NCI-H2227 (cell line): ENCODE measurements around the gene ACSF3.

Experiments used
- DNase-seq: peaks from one replicate; lab custom pipeline; 2025; ENCODE audit not compliant: unreplicated experiment; lab: John Stamatoyannopoulos, UW

ACSF3 gene

GRCh38 chr16:89142474-89143195, 49.0 kb downstream of the ACSF3 start:
- no peak for DNase-seq

DNA sequence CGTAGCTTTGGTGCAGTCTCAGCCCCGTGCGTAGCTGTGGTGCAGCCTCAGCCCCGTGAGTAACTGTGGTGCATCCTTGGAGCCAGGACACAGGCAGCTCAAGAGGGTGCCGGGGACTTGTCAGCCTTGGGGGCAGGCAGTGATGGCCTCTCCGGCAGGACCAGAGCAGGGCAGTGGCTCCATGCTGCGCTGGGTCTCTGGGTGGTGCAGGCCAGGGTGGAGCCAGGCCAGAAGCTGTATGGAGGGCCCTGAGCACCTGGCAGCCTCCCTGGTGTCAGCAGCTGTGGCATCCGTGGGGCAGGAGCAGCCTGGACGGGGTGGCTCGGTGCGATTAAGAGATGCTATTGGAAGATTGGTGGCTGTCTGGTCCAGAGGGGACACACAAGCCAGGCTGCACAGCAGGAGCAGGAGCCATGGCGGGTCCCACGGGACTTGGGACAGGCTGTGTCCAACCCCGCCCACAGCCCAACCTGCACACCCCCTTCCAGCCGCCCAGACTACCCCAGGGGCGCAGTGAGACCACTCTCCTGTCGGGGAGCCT, 49.6 kb downstream of the ACSF3 start:
- DNase-seq: no peak

DNA sequence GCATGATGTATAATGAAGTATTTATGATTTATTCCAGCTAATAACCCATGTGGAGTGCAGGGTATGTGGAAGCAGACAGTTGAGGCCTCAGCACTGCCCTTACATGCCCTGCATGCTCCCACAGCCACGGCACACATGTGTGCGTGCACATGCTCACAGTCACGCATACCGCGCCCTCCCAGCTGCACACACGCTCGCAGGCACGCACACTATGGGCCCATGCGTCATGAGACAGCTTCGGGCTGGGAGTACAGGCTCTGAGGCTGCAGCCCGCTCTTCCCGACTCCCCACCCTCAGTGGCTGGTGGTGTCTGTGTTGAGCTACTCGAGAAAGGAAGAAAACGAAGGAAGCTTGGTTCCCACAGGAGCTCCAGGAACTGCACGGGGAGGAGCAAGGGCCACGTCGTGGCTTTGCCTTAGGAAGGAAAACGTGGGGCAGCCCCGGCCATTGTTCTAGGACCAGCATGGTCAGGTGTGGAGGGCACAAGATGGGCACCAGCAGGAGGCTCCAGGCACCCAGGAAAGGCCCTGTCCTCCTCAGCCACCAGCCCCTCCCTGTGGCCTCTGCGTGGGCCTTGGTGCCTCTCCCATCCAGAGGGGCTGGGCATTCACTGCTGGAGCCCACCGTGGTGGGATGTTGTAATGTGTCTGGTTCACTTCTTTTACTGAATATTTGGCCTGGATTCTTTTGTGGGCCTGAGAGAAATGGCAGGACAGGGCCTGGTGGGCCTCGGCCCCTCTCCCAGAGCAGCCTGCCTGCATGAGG, 50.4 kb downstream of the ACSF3 start:
- DNase-seq: no peak

- no peak for DNase-seq
These were observed 51.0 kb downstream of the ACSF3 start for GRCh38 chr16:89144681-89145080.

DNA sequence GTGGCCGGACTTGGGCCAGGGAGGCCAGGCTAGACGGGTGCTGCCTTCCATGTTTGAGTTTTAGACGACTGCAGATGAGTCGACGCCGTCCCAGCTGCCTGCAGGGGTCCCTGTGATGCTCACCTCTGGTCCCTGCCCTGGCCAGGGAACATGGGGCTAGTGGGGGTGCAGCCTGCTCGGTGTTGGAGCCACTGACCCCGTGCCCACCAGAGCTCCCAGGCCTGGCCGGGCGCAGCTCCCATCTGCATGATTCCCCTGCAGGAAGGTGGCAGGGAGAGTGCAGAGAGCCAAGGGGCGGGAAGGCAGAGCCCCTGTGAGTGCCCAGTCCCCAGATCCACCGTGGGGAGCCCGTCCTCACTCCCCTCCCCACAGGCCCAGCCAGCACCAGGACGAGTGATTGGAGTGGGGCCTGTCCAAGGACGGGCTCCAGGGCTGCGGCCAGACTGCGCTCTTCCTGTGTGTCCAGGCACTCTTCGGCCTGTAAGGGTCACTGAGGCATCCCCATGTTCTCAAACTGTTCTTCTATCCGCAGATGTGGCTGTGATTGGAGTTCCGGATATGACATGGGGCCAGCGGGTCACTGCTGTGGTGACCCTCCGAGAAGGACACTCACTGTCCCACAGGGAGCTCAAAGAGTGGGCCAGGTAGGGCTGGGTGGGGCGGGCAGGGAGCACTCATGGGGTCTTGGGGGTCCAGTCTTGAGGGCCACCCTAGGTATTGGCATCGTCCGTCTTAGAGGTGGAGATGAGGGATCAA, 51.9 kb downstream of the ACSF3 start:
- DNase-seq: no peak

DNA sequence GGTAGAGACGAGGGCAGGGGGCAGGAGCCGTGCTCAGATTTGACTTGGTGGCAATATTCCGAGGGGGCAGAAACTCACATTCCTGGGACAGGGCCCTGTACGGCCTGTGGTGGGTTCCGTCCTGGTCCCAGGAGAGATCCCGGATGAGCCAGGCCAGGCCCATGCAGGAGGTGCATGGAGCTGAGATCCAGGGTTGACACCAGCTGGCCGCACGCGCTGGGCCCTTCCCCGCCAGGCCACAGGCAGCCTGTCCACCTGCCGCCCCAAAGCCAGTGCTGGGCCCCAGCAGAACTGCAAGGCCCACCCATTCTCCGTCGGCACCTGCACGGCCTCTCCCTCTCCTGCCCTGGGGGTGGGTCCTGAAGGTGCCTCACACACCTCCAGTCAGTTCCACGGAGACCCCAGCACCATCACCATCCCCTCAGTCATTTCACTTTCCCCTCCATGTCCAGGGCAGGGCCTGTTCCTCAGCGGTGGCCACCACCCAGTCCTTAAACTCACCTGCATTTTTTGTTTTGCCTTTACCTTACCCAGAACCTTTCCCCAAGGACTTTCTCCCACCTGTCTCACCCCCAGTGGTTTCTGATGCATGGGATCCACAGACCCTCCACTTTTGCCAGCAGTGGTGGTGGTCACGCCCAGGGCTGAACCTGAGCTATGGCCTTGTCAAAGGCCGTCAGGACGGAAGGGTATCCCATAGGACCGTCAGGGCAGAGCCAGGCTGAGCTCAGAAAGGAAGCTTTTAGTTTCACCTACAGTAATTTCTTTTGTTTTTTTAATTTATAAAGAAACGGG, 52.8 kb downstream of the ACSF3 start:
- DNase-seq: no peak

DNA sequence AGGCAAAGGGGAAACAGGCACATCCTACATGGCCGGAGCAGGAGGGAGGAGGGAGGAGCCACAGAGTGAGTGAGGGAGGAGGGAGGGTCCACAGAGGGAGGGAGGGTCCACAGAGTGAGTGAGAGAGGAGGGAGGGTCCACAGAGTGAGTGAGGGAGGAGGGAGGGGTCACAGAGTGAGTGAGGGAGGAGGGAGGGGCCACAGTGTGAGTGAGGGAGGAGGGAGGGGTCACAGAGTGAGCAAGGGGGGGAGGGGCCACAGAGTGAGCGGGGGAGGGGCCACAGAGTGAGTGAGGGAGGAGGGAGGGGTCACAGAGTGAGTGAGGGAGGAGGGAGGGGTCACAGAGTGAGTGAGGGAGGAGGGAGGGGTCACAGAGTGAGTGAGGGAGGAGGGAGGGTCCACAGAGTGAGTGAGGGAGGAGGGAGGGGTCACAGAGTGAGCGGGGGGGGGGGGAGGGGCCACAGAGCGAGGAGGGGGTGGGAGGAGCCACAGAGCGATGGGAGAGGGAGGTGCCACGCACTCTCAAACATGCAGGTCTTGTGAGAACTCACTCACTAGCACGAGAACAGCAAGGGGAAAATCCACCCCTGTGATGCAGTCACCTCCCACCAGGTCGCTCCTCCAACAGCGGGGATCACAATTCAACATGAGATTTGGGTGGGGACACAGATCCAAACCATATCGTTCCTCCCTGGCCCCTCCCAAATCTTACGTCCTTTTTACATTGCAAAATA, 53.6 kb downstream of the ACSF3 start:
- no peak for DNase-seq

DNA sequence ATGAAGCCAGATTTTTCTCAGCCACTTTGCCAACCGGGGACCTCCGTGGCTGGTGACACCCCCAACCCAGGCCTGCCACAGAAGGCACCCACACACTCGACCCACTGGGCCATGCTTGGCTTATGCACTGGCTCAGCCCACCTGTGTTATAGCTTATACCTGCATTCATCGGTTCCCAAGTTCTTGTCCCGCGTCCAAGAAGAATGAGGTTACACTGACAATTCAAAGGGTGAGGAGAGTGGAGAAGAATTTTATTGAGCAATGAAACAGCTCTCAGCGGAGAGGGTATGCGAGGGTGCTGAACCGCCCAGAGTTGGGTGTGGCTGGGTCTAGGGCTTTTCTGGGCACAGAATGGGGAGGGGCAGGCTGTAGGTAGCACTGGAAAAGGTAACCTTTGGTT, 55.7 kb downstream of the ACSF3 start:
- no peak for DNase-seq

DNA sequence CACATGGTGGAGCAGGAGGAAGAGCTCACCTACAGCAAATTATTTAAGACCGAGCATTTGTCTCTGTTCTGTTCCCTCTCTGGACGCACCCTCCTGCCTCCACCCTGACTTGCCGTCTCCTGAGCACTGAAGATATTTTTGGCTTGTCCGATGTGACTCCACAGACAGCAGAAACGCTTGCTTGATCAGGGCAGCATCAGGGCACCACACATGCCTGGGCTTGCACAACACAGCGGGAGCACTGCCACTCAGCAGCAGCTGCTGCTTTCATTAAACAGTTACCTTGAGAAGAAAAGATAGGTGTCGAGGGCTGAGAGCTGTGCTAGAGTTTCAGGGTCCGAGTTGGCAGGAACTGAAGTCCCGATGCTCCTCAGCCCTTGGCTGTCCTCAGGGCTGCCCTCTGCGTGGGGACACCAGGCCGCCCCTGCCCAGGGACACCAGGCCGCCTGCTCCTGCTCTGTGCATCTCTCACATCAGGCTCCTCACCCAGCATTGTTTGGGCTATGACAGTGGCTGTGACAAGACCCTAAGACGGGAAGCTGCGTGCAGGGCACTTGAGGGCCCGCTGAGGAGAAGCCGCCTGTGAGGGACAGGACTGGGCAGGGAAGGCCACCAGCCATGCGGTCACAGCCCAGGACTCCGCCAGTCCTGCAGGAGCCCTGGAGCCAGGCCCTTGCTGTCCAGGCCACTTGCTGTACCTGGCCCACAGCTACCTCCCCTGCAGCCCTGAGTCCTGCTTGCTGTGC, 56.6 kb downstream of the ACSF3 start:
- no peak for DNase-seq

GRCh38 chr16:89150981-89151380, 57.3 kb downstream of the ACSF3 start:
- no peak for DNase-seq

DNA sequence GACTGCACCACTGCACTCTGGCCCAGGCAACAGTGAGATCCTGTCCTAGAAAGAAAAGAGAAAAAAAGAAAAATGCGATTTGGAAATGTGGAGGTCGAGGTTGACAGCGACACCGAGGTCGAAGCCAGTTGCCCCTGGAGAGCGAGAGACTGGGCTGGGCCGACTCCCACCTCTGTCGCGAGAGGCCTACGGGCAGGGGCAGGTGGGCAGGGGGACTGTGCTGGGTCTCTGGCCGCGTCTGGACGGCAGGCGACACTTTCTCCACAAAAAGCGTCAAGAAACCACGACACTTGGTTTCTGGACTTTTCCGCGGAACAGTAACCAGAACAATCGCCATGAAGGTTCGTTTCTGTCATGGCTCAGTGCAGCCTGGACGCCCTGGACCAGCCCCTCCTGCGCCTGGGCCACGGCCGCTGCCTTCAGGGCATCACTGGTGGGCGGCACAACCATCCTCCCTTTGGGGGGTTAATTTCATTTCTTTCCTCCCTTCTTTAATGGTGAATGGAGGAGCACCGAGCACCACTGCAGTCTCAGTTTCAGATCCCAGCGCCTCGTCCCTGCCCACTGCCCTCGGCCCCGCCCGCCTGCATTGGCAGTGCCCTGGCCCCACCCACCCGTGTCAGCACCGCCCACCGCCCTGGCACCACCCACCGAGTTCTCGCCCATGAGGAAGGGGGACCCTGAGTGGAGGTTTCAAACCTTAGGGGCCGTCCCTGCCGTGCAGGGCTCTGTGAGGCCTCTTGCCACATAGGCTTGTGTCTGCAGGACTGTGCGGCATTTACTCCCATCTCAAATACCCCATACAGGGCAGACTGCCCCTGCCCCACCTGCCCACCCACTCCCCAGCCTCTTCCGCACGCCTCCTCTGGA, 59.4 kb downstream of the ACSF3 start:
- DNase-seq: no peak

DNA sequence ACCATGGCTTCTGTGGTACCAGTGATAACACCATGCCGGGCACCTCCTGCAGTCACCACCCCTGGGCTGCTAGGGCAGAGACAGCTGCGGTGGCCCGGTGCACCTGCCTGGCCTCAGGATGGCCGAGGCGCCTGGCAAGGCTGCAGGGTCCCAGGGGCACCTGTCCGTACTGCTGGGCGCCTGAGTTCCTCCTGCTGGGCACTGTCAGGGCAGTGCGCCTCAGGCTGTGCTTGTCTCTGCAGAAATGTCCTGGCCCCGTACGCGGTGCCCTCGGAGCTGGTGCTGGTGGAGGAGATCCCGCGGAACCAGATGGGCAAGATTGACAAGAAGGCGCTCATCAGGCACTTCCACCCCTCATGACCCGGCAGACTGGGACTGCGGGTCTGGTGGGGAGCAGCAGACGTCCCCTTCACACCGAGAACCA, 60.2 kb downstream of the ACSF3 start:
- DNase-seq: no peak

DNA sequence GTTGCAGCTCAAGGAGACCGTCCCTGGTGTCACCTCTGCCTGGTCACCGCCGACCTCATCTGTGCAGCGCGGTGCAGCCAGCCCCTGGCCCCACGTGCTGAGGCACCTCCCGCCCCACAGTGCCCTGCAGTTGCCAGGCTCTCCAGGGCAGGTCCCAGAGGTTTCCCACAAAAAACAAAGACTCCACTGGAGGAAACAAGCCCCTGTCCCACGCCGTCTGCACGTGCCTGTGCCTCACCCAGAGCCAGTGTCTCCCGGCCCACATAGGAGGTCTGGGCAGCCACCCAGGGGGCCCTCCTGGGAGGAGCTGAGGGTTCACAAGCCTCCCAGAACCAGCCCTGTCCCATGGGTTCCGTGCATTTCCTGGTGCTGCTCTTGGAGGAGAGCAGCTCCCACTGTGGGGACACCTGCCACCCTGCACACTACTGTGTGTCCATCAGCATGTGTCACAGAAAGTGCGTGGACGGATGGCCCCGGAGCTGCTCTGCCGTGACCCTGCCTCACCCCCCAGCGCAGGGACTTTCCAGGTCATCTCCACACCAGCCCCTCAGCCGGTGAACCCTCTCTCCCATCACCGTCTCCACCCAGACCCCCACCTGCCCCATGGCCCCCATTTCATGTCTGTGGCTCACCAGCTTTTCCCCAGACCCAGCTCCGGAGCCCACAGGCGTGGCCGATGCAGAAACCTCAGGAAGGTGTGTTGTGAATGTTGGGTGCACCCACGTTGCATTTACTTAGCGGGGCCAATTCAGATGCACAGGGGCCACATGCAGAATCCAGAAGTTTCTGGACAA, 60.9 kb downstream of the ACSF3 start:
- no peak for DNase-seq

DNA sequence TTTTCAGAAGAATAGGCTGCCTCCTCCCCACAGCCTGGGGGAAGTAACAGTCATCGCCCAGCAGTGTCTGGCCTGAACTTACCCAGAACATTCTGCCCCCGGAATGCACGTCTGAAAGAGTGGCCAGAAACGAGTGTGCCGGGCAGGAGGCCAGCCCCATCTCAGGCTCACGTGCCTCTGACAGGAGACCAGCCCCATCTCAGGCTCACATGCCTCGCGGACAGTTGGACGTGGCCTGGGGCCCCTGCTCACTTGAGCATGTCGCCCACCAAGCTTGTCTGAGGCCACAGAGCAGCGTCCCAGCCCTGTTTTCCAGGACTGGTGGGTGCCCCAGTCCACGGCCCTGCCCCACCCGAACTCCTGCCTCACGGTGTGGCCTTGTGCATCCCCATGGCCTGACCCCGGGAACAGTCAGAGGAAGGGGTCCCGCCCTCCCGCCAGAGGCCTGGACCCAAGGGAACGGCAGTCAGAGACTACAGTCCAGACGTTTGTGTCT, 61.6 kb downstream of the ACSF3 start:
- no peak for DNase-seq

DNA sequence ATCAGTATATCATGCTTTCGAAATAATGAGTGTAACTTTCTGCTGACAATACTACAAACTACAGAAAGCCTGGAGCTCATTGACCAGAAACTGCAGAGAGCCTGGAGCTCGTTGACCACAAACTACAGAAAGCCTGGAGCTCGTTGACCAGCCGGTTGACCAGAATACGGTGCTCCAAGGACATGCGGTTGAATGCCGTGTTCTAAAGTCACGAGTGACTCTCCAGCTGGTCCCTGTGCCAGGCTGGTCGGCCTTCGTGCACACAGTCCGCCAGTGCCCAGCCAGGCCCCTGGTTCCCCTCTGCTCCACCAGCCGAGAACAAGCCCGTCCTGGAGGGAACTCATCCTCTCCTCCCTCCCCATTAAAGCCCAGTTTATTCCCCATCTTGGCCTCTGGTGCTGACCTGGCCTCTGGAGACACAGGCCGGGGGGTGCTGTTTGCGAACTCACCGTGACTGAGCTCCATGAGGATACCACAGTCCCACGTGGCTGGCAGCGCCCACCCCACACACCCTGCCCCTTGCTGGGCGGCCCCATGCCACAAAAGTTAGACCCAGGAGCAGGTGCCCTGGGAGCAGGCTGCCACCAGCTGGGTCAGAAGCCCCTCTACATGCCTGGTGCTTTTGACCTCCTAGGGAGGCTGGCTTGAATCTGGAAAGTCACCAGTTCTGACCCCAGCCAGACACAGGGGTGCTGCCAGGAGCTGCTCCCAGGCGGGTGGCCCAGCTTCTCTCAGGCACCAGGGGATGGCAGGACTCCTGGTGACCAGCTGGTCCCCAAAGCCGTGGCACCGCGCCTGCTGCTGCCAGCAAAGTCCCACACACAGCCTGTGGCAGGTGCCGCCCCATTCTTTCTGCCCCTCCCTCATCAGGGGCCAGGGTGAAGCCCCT, 62.4 kb downstream of the ACSF3 start:
- no peak for DNase-seq
